GM12878 (cell line): ENCODE results near the gene CD3D. TPM values are rescaled to one million over a fixed set of nuclear protein-coding genes. Genes with fewer than 3 reads are reported as not detected.

Experiments
- ATAC-seq: fragments of 200-7000 bp; cut with Tn5 transposase; 3 replicates; pipeline ENCODE4 v1.9.1; 2020; ENCODE audit warnings: mild to moderate bottlenecking, moderate library complexity
- Bru-seq: library from RNA; stranded (reverse); fragments of 400-500 nt; gene quantifications from one replicate; lab custom pipeline; 2021; lab: Mats Ljungman, UMichigan
- BruChase-seq, 2 experiments: library from RNA; stranded (reverse); fragments of 400-500 nt; gene quantifications; one replicate each; lab custom pipeline; 2021; lab: Mats Ljungman, UMichigan
- BruUV-seq: library from RNA; stranded (reverse); fragments of 400-500 nt; replicated peaks from 2 replicates; lab custom pipeline; 2021; lab: Mats Ljungman, UMichigan
- CTCF ChIA-PET: fragments of 300-600 bp; sonication (Branson Sonifier 250); formaldehyde crosslinking; extraction: SDS; loops from one replicate; lab custom pipeline; 2021; ENCODE audit warnings: inconsistent platforms; lab: Yijun Ruan, JAX
- POLR2A ChIA-PET: fragments of 350-600 bp; formaldehyde crosslinking; extraction: SDS; loops from one replicate; lab custom pipeline; 2021; ENCODE audit warnings: inconsistent platforms; lab: Charles Lee
- RAD21 ChIA-PET: fragments of 300-600 bp; sonication (Branson Sonifier 250); formaldehyde crosslinking; loops from one replicate; lab custom pipeline; 2023; ENCODE audit warnings: antibody characterized with exemption; ENCODE audit not compliant: unreplicated experiment; lab: Charles Lee
- SMC1A ChIA-PET: fragments of 300-600 bp; sonication (Branson Sonifier 250); formaldehyde crosslinking; loops from one replicate; lab custom pipeline; 2023; ENCODE audit not compliant: unreplicated experiment, uncharacterized antibody; lab: Charles Lee
- DNase-seq: peaks from one replicate; pipeline ENCODE4 v3.0.0-alpha.2; 2011; ENCODE audit warnings: low read depth, low spot score
- FAIRE-seq: peaks from 3 replicates; lab custom pipeline; 2011; peaks lifted over from hg19 to GRCh38; lab: Jason Lieb, UNC
- H2AFZ ChIP-seq: 2 replicates; pipeline ENCODE4 v1.6.0; 2011; ENCODE audit warnings: low read depth, low read length, control low read depth; ENCODE audit not compliant: control insufficient read depth
- H3K27ac ChIP-seq: 2 replicates; pipeline ENCODE4 v1.5.1; 2011; ENCODE audit warnings: control low read depth; ENCODE audit not compliant: control insufficient read depth, insufficient read depth
- H3K27me3 ChIP-seq, 2 experiments: replicated peaks in 1 of 2; 2 replicates each; pipeline versions ENCODE4 v1.6.0 to v1.6.1; 2011; ENCODE audit warnings: low read length in 1 of 2; ENCODE audit not compliant: control insufficient read depth in 2 of 2, insufficient read depth in 2 of 2
- H3K36me3 ChIP-seq, 2 experiments: 2 replicates each; pipeline ENCODE4 v1.5.1; 2011; ENCODE audit warnings: low read length in 1 of 2; ENCODE audit not compliant: control insufficient read depth in 2 of 2, insufficient read depth in 2 of 2
- H3K4me1 ChIP-seq: 2 replicates; pipeline ENCODE4 v1.6.1; 2011; ENCODE audit warnings: mild to moderate bottlenecking, low read length, moderate library complexity, mixed read lengths; ENCODE audit not compliant: control insufficient read depth, insufficient read depth
- H3K4me2 ChIP-seq: 2 replicates; pipeline ENCODE4 v1.6.0; 2011; ENCODE audit warnings: control low read depth; ENCODE audit not compliant: control insufficient read depth, insufficient read depth
- H3K4me3 ChIP-seq: fragments of 200-600 bp; sonication (generic); 2 replicates; pipeline ENCODE4 v1.5.1; 2016
- H3K79me2 ChIP-seq: 2 replicates; pipeline ENCODE4 v1.6.0; 2011; ENCODE audit warnings: low read length; ENCODE audit not compliant: control insufficient read depth, insufficient read depth
- H3K9ac ChIP-seq: 2 replicates; pipeline ENCODE4 v1.8.0; 2011; ENCODE audit warnings: low read length, control low read depth, mixed read lengths; ENCODE audit not compliant: control insufficient read depth, insufficient read depth
- H3K9me3 ChIP-seq: replicated peaks from 3 replicates; pipeline ENCODE4 v1.5.1; 2011; ENCODE audit warnings: mild to moderate bottlenecking, low read length; ENCODE audit not compliant: control insufficient read depth, insufficient read depth
- H4K20me1 ChIP-seq: 2 replicates; pipeline ENCODE4 v1.6.0; 2011; ENCODE audit not compliant: control insufficient read depth, insufficient read depth
- CBFB ChIP-seq: IDR thresholded peaks from 2 replicates; pipeline ENCODE4 v1.6.1; 2016; ENCODE audit warnings: antibody characterized with exemption, low read depth
- ESRRA ChIP-seq: IDR thresholded peaks from 2 replicates; pipeline ENCODE4 v1.6.1; 2012; ENCODE audit warnings: mild to moderate bottlenecking, low read length, improper control_type of control experiment
- PAX8 ChIP-seq: fragments of 450-650 bp; IDR thresholded peaks from 2 replicates; pipeline ENCODE4 v1.6.1; 2017; ENCODE audit warnings: mild to moderate bottlenecking, moderate library complexity
- POLR2A ChIP-seq: IDR thresholded peaks from 2 replicates; pipeline ENCODE4 v1.6.1; 2011; ENCODE audit warnings: low read depth, mild to moderate bottlenecking, low read length
- RCOR1 ChIP-seq: conservative IDR thresholded peaks from 2 replicates; pipeline ENCODE4 v1.6.1; 2012; ENCODE audit warnings: low read depth, low read length, improper control_type of control experiment
- STAT3 ChIP-seq: IDR thresholded peaks from 2 replicates; pipeline ENCODE4 v1.6.1; 2011; ENCODE audit warnings: low read depth, low read length, improper control_type of control experiment
- WGBS: methylation state at CpG from one replicate; pipeline ENCODE4 v1.1.6; 2016; ENCODE audit warnings: low lambda C conversion rate; ENCODE audit not compliant: insufficient replicate concordance, insufficient coverage; ENCODE audit errors: missing lambda C conversion rate; 5-methylcytosine and 5-hydroxymethylcytosine counted together
- in situ Hi-C: fragments of 300-500 bp; cut with MboI; formaldehyde crosslinking; loops from 9 replicates; pipeline ENCODE4 v1.14.3; 2018; ENCODE audit warnings: mixed read lengths
- intact Hi-C: fragments of 100-400 bp; cut with micrococcal nuclease; formaldehyde crosslinking; loops from one replicate; pipeline ENCODE4 v1.14.2; 2022; ENCODE audit not compliant: unreplicated experiment
- long read RNA-seq, 2 experiments: library from polyadenylated mRNA; unstranded; transcript quantifications; one replicate each; pipeline ENCODE4 v2.0.0, GENCODE V29; 2019 to 2020
- polyA minus RNA-seq, 3 experiments: library from RNA; depleted of rRNA, polyadenylated mRNA; stranded (reverse); fragments of >200 nt; gene quantifications; 2 replicates each; pipeline ENCODE4 v1.2.3, GENCODE V29; 2011
- polyA plus RNA-seq, 11 experiments: library from polyadenylated mRNA; depleted of rRNA in 4 of 11; unstranded in 6 of 11; stranded (reverse) in 5 of 11; fragments of >200 nt; fragmentation: Nextera tagmentation in 4 of 11; fragmentation: Illumina TruSeq in 1 of 11; extraction: Ambion mirVana in 4 of 11; extraction: Trizol in 1 of 11; gene quantifications; 1 replicate in 1 of 11; 2 replicates in 10 of 11; pipeline versions ENCODE4 v1.2.1 to v1.2.3, GENCODE V29; 2011 to 2016; ENCODE audit warnings: inconsistent platforms in 2 of 11, missing spikeins in 2 of 11, low read depth in 1 of 11
- total RNA-seq, 4 experiments: library from RNA; depleted of rRNA in 3 of 4; stranded (reverse); fragments of >200 nt in 3 of 4; fragmentation: Illumina TruSeq in 1 of 4; extraction: Trizol in 1 of 4; gene quantifications; 2 replicates each; pipeline versions ENCODE4 v1.2.1 to v1.2.3, GENCODE V29; 2013 to 2021

CD3D gene
- total RNA-seq (2013; cell fraction: nucleolus; rRNA removed), result not detected in 2 replicates
- total RNA-seq (2014; rRNA removed) (0.44 TPM in 1 of 2 replicates, not detected in the other), total RNA-seq (2014; rRNA removed; fragmentation: Illumina TruSeq; extraction: Trizol) (not detected in 2 replicates), total RNA-seq (2021) (0.32 and 0.69 TPM in 2 replicates), polyA plus RNA-seq (2011; rRNA removed) (not detected in 2 replicates), polyA plus RNA-seq (2014; fragmentation: Illumina TruSeq; extraction: Trizol) (0.13 TPM in 1 of 2 replicates, not detected in the other), polyA plus RNA-seq (2014; fragmentation: Nextera tagmentation; extraction: Ambion mirVana) (under 1 TPM; 0.13 to 0.45 TPM), polyA plus RNA-seq (2014; rRNA removed) (not detected in 2 replicates), polyA plus RNA-seq (2016; fragmentation: Nextera tagmentation; extraction: Ambion mirVana) (not detected), polyA minus RNA-seq (2011; rRNA and poly(A)+ RNA removed) (not detected in 2 replicates), Bru-seq, nascent RNA (not detected), BruChase-seq, experiment 1, labeled RNA remaining after a 6-hour chase (percentile 1 among the genes with signal in this experiment), BruChase-seq, experiment 2, labeled RNA remaining after a 2-hour chase (not detected)
- not detected for polyA plus RNA-seq (2011; ENCODE audit: low read depth)
- not detected in 2 replicates for polyA plus RNA-seq (2011; cell fraction: cytosol; rRNA removed)
- not detected in 2 replicates for polyA plus RNA-seq (2011; cell fraction: nucleus; rRNA removed)
- not detected in 2 replicates for polyA plus RNA-seq (2012)
- not detected in 2 replicates for polyA minus RNA-seq (2011; cell fraction: cytosol; rRNA and poly(A)+ RNA removed)
- not detected in 2 replicates for polyA minus RNA-seq (2011; cell fraction: nucleus; rRNA and poly(A)+ RNA removed)
- long read RNA-seq, experiment 1, result 0 reads
- long read RNA-seq, experiment 2, result 0 reads

DNA sequence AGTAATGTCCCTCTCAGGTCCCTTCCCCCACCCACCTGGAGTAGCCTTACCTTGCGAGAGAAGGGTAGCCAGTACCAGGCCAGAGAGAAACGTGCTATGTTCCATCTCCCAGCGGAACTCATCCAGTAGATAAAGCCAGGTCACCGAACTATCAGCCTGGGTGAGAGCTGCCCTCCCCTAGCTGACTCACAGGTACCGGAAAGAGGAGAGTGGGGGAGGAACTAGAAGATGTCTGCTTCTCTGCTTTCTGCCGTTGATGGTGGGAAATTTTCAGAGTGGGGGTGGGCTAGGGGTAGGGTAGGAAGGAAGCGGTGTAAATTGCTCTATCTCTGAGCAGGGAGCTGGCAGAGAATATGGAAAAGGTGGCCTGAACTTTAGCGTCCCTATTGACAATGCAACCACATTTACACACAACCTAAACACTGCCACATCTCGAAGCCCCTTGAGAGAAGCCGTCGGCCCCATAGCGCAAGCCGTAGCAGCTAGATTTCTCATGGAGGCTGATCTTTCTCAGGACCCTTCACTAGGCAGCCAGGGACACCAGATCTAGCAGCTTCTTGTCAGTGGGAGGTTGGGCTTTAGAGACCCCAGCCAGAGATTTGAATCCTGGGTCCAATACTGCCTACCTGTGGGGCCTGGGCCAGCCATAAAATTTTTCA is at the start of gene CD3D:
CD3D (minus strand) TSS at position 203 of the 659 bp plus-strand sequence; CDS start at position 105, 98 bp downstream.
- H4K20me1 ChIP-seq, result no peaks in the 10 kb centered on the region
- FAIRE-seq (no peak), DNase-seq (no peak), ATAC-seq (no peak)
- CTCF ChIA-PET, result interaction anchor here (1.4 kb wide), 1 partner anchor 10 kb away, joined by 4 read pairs; no protein-coding TSS in a partner anchor
- POLR2A ChIA-PET, result no interaction called here
- RAD21 ChIA-PET, result interaction anchor here (0.6 to 1.1 kb wide), 3 partner anchors 12 to 144 kb away, joined by 3 read pairs; no protein-coding TSS in a partner anchor
- no TSS peak for BruUV-seq
- H3K9ac ChIP-seq, result no peak within 1 kb of the TSS
- H3K27ac ChIP-seq, result no peak within 1 kb of the TSS
- no peak within 1 kb of the TSS for H3K4me3 ChIP-seq
- SMC1A ChIA-PET, result interaction anchor here (0.9 to 1.7 kb wide), 4 partner anchors 9 to 66 kb away, joined by 3 to 7 read pairs (median 4); no protein-coding TSS in a partner anchor
- 58% methylated on average over 13 of the region's 13 CpGs for WGBS
- in situ Hi-C loops (no loop called here), intact Hi-C loops (no loop called here)
- H2AFZ ChIP-seq, result no peak within 1 kb of the TSS
- no peaks in the 10 kb centered on the region for H3K36me3 ChIP-seq
- TF ChIP-seq ESRRA (no peak), CBFB (no peak), PAX8 (no peak), STAT3 (no peak), POLR2A (peak; percentile 34; the same call in 1 of the 2 replicates), RCOR1 (no peak)
- no peaks in the 10 kb centered on the region for H3K79me2 ChIP-seq
- H3K4me1 ChIP-seq, result no peaks in the 10 kb centered on the region
- H3K4me2 ChIP-seq, result no peak within 1 kb of the TSS
- no peaks in the 10 kb centered on the region for H3K9me3 ChIP-seq
- no peaks in the 10 kb centered on the region; a peak in 1 of 4 replicates for H3K27me3 ChIP-seq
